HEK293 (cell line): ENCODE data around the gene TTC34.

Source experiments
- CTCF ChIP-seq: fragments of 450-650 bp; formaldehyde crosslinking; IDR thresholded peaks from 2 replicates; pipeline ENCODE4 v1.5.1; 2016; ENCODE audit warnings: missing biosample characterization, missing genetic modification characterization
- ZNF558 ChIP-seq: fragments of 450-650 bp; formaldehyde crosslinking; IDR thresholded peaks from 2 replicates; pipeline ENCODE4 v1.5.1; 2016; ENCODE audit warnings: missing biosample characterization, missing genetic modification characterization
- ZNF843 ChIP-seq: fragments of 450-650 bp; formaldehyde crosslinking; IDR thresholded peaks from 2 replicates; pipeline ENCODE4 v1.5.1; 2016; ENCODE audit warnings: missing biosample characterization, missing genetic modification characterization

DNA sequence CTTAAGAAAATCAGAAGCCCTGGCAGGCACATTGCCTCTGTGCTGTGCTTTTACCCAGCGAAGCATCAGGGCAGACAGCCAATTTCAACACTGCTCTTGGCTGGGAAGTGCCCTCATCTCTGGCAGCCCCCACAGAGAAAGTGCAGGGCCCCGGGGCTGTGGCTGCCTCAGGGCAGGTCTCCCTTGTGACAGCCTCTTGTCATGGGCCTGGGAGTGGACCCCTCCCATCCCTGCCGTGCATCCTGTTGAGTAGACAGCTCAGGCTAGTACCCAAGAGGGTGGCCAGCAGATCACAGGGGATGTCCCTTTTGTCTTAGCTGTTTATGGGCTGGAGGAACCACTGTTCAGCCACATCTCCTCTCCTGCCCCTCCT is 23.3 kb downstream of the TTC34 start:
- TF ChIP-seq ZNF558 (tag by site-specific recombination) (no peak), CTCF (tag by site-specific recombination) (no peak), ZNF843 (tag by site-specific recombination) (no peak)
